GM13976 (cell line): Measurements from ENCODE around the gene HEATR5B.

Source experiments
- DNase-seq: peaks from one replicate; pipeline ENCODE4 v3.0.0; 2012; ENCODE audit warnings: low spot score
- CTCF ChIP-seq: IDR thresholded peaks from 2 replicates; pipeline ENCODE4 v1.5.1; 2012; ENCODE audit warnings: borderline replicate concordance, mild to moderate bottlenecking; ENCODE audit not compliant: insufficient read depth; ENCODE audit errors: extremely low read depth, missing control alignments, control extremely low read depth
- in situ Hi-C: fragments of 300-500 bp; cut with MboI; formaldehyde crosslinking; loops from one replicate; pipeline ENCODE4 v1.12.0; 2022; ENCODE audit warnings: low sequenced_read_pairs, mixed read lengths, inconsistent platforms; ENCODE audit not compliant: unreplicated experiment

The HEATR5B gene

GRCh38 chr2:37083873-37084794 lies at the start of gene HEATR5B, which contains the start of gene GPATCH11:
HEATR5B (minus strand) TSS chr2:37084372; CDS start chr2:37083414, 958 bp downstream.
GPATCH11 (plus strand) TSS chr2:37084518; CDS start chr2:37088382, 3,864 bp downstream.
- in situ Hi-C loops: no loop called here
- TF ChIP-seq CTCF: no peak

GRCh38 chr2:37132914-37133313 lies 48.7 kb upstream of the HEATR5B start:
- in situ Hi-C loops: no loop called here
- no peak for DNase-seq
- TF ChIP-seq CTCF: no peak

More at GRCh38 chr2:37083873-37084794, at the start of gene HEATR5B, which contains the start of gene GPATCH11:
- peak; percentile 97 for DNase-seq

GRCh38 chr2:37125416-37125815 lies 41.2 kb upstream of the HEATR5B start:
- no peak for DNase-seq
- in situ Hi-C loops: no loop called here
- no peak for TF ChIP-seq CTCF

GRCh38 chr2:37119157-37119556 lies 35.0 kb upstream of the HEATR5B start:
- no peak for TF ChIP-seq CTCF
- no peak for DNase-seq
- in situ Hi-C loops: no loop called here

- no peak for TF ChIP-seq CTCF
- DNase-seq: no peak
- in situ Hi-C loops: no loop called here
These were observed 33.4 kb upstream of the HEATR5B start for GRCh38 chr2:37117566-37117965.

GRCh38 chr2:37111958-37112357 lies 27.8 kb upstream of the HEATR5B start:
- in situ Hi-C loops: no loop called here
- no peak for DNase-seq
- TF ChIP-seq CTCF: no peak
